ENCODE data around the gene CMAS.
"Not testable (repeated sequence)": the region's sequence is repeated elsewhere in the genome, so short reads cannot be mapped to it uniquely, and the experiment has no call there.

CMAS gene

DNA sequence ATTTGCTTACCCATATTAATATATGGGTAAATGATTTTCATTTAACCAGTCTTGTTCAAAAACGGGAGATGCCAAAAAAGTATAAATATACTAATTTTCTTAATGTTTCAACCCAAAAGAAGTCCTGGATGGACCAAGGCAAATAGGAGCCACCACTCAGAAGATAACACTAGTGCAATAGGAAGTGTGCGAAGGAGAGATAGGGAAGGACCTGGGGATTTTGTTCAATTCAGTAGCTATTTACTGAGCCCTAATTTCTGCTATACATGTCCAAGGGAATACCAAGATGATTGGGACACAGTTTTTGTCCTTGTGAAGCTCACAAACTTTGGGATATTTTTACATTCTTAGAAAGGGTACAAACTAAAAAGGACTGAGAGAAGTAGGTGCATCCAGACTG, 1.5 kb downstream of the CMAS start:
- no peak for DNase-seq (ENCODE audit: low read depth in 2 of 2)

DNA sequence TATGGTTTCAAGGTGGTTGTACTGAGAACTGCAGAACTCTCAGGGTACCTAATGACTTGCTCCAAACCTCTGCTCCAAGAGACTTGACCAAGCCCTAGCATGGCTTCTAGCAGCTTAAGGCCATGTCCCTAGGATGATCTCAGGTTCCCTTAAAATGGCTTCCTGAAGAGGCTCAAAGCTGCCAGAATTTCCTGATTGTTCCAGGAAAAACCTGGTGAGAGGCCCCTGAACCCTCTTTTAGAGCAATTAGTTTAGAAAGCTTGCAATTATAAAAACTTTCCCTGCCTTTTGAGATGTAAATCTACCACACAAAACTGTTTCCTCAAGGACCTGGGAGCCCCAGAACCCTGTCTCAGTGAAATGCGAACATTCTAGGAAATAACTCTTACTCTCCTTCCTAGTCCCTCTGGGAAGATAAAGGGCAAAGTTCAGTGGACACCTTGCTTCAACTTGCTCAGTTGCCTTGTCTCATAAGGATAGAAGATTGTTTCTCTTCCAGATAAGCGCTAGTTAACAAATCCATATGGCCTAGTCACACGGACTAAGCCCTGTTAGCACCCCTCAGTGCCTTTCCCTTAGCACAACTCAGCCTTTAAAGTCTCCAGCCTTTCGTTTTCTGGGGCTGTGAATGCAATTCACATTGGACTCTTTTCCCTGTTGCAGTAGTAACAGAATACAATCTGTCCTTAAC, 2.5 kb downstream of the CMAS start:
- no peak for DNase-seq (ENCODE audit: low read depth in 2 of 2)

DNA sequence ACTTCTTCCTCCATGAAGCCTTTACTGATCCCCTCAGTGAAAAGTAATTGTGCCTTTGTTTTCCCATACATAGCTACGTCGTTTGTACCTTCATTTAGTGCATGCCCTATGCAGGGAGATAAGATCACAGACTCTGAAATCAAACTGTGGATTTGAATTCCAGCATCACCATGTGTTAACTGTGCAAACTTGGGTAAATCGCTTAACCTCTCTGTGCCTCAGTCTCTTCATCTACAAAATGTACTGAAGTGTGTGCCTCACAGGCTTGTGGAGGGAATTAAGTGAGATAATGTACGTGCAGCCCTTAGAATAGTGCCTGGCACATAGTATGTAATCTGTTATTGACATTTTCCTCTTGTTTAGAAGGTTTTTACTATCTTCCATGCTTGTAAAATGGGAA, 4.1 kb downstream of the CMAS start:
- DNase-seq (ENCODE audit: low read depth in 2 of 2) = no peak

DNA sequence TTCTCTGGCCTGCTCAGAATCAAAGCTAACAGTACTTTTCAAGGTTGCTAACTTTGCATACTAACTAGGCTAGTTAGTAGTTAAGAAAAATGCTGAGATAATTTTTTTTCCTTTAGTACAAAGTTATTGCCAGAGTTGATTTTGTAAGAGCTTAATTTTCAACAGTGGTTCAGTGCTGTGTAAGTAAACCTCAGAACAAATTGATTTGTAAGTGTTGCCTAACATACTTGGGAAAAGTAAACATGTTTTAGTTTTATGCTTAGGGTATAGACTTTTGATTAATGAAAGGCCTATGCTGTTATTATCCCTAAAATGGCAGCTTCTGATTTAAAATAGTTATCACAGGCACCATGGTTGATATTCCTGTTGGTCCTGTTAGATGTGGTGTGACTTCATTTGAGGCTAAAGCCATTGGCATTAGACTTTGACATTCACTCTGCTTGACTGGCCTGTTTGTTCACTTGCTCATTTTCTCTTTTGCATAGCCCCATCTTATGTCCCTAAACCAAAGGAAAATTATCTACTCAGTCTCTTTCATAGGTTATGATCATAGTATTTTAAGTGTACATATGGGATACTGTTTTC, 5.2 kb downstream of the CMAS start:
- no peak for DNase-seq (ENCODE audit: low read depth in 2 of 2)

DNA sequence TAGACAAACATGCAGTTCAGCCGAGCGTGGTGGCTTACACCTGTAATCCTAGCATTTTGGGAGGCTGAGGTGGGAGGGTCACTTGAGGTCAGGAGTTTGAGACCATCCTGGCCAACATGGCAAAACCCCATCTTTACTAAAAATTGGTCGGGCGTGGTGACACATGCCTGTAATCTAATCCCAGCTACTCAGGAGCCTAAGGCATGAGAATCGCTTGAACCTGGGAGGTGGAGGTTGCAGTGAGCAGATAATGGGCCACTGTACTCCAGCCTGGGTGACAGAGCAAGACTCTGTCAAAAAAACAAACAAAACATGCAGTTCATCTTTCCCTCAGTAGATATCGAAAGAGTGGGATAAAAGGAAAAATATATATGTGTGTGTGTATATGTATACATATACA, 7.0 kb downstream of the CMAS start:
- DNase-seq (ENCODE audit: low read depth in 2 of 2) = not testable (repeated sequence)

DNA sequence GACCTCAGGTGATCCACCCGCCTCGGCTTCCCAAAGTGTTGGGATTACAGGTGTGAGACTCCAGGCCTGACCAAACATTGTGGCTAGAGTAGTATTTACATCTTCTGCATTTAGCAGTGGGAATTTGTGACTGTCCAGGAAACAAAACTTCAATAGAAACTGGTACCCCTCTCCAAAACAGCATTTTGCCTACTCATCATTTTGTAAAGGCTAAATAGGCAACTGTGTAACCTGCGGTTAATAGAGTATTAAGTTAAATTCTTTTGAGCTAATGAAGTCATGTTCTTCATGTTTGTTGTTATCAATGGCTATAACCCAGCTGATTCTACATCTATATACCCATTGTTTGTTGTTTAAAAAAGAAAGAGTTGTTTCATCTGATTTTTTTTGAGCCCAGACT, 8.1 kb downstream of the CMAS start:
- no peak for DNase-seq (ENCODE audit: low read depth in 2 of 2)

DNA sequence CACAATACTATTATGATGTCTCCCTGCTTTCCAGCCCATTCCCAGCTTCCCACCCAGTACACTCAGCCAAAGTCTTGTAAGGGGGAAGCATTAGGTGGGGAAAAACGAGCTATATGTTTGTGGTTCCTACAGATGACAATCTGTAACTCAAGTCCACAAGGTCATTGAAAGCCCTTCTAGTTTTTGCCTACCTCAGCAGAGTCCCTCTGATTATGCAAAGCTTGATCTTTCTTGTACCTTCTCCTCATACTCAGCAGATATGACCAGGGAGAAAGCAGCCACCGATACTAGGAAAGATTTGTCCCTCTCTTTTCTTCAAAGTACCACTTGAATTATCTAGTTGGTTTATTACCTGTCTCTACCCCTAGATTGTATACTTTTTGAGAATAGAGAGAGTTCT, 10.6 kb downstream of the CMAS start:
- DNase-seq (ENCODE audit: low read depth in 2 of 2) = no peak

DNA sequence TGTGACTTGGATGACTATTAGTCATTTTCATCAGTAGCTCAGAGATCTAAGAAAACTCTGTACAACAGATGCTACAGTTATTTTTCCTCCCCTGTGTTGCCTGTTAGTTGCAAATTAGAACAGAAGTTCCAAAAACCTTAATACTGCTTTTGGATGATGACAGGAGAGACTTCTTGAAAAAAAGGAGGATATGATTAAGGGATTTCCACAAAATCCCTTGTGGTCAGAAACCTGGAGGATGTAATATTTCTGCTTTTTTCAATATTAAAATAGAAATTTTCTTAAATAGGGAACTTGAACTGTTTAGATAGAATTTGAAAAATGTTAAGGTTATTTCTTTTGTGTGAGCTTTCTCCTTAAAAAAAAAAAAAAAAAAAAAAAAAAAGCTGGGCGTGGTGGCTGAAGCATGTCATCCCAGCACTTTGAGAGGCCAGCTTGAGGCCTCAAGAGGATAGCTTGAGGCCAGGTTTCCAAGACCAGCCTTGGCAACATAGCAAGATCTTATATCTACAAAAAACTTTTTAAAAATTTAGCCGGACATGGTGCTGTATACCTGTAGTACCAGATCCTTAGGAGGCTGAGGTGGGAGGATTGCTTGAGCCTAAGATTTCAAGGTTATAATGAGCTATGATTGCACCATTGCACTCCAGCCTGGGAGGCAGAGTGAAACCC, 14.1 kb downstream of the CMAS start:
- no peak for DNase-seq (ENCODE audit: low read depth in 2 of 2)

DNA sequence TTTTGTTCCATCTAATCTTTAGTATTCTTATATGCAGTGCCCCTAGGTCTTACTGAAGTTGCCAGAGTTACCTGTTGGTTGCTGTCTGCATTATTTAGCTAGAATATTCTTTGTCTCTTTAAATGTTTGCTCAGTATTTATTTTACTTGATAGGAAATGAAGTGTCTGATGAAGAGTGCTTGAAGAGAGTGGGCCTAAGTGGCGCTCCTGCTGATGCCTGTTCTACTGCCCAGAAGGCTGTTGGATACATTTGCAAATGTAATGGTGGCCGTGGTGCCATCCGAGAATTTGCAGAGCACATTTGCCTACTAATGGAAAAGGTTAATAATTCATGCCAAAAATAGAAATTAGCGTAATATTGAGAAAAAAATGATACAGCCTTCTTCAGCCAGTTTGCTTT, 18.9 kb downstream of the CMAS start:
- no peak for DNase-seq (ENCODE audit: low read depth in 2 of 2)

DNA sequence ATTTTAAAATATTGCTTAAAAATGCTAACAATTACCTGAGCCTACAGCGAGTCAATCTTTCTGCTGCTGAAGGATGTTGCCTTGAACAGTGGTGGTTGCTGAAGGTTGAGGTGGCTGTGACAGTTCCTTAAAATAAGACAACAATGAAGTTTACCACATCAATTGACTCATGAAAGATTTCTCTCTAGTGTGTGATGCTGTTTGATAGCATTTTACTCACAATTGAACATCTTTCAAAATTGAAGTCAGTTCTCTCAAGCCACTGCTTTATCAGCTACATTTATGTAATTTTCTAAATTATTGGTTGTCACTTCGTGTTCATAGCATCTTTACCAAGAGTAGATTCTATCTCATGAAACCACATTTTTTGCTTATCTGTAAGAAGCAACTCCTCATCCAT, 20.3 kb downstream of the CMAS start:
- DNase-seq (ENCODE audit: low read depth in 2 of 2) = no peak

DNA sequence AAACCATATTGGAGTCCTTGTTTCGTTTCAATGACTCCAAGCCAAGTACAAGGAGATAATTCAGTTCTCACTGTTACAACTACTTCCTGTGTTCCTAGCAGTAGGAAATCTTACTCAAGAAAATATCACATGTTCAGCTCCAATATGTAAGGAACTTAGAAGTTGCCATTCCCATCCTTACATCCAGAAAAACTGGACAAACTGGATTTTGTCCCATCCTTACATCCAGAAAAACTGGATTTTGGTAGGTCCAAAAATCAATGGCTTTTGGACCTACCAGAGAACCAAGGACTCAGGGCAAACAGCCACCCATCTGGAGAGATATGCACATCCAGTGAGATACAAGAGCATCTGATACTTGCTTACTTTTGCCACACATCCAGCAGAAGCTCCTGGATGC, 23.8 kb downstream of the CMAS start:
- DNase-seq (ENCODE audit: low read depth in 2 of 2) = no peak

DNA sequence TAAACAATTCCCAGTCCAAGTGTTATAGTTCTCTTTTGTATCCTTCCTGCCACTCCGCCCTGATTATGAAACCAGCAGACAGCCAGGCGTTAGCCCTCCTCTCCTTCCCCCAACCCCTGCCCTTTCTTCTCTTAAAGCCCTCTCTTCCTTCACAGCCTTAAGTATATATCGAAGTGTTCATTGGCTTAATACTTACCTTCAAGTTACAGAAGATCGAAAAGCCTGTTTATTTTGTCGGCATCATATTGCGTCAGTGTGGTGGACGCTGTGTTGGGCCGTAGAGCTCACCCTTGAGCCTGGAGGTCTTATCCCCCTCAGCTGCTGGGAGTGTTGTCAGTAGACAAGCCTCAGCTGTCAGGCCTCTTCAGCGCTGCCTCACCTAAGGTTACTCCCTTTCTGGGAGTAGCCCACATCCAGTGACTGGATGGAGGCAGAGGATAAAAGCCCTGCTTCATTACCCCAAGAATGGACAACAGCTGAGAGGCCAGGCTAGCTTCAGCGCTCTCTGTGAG, 36.2 kb downstream of the CMAS start:
- DNase-seq (ENCODE audit: low read depth in 2 of 2) = no peak

DNA sequence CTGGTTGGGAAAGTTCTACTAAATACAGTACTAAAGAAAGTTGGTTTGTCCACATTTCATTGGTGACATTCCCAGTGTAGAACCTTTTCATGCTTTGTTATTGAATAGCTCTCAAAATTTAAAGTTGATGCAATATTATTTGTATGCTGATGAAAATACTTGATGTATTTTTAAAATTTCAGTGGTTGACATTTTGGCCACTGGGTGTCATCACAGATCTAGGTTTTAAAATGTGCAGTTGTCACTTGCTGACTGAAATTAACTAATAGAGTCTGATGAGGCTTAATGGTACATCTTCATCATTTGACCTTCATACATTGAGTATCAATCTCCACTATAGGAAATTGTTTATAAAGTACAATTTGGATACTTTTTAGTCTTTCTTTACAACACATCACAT, 37.1 kb downstream of the CMAS start:
- DNase-seq (ENCODE audit: low read depth in 2 of 2) = peak in 1 of 2 donors; percentile 30

DNA sequence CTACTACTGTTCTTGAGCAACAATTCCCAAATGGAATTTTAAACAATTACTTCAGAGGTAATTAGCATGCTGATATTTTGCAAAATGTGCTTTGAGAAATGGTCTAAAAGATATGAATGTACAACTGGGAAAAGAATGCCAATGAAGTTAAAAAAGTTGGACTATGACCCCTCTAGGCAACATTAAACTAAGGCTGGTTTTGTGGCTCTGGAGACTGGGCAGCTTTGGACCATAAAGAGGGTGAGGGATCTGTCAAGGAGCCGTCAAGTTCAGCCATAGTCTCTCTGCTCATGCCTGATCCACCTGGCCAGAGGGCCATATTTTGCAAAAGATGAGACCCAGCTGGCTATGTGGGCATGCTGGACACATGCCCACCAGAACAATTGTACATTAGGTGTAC, 38.8 kb downstream of the CMAS start:
- DNase-seq (ENCODE audit: low read depth in 2 of 2) = no peak

DNA sequence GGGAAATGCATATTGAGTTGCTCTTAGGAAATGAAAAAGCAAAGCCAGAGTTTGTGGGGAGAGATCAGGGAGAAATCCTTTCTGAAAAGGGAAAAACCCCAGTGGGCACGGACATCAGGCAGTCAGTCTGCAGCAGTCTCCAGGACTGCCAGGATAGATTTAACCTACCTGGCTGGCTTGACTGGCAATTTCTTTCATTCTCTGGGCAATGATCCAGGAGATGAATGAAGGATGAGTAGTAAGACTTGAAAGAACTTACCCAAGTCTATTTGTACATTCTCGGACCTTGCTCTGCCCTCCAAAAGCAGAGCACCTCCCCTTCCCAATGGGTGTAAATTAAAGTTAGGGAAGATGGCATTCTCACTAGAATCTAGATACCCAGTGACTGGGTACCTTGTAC, 42.9 kb downstream of the CMAS start:
- DNase-seq (ENCODE audit: low read depth in 2 of 2) = no peak

DNA sequence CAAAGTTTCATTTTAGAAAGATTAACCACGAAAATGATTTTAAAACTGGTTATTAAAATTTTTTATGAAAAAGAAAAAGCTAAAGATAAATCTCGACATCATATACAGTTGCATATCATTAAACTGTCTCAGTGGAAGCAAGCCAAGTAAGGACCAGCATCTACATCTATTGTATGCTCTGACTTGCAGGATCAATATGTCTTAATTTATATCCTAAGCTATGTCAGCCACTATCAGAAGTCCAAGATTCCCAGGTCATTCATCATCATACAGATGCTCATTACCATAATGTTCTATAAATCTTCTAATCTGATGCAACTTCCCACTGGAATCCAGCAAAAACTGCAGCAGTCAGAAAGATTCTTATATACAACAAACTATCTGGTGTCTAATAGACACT, 43.5 kb downstream of the CMAS start:
- no peak for DNase-seq (ENCODE audit: low read depth in 2 of 2)

DNA sequence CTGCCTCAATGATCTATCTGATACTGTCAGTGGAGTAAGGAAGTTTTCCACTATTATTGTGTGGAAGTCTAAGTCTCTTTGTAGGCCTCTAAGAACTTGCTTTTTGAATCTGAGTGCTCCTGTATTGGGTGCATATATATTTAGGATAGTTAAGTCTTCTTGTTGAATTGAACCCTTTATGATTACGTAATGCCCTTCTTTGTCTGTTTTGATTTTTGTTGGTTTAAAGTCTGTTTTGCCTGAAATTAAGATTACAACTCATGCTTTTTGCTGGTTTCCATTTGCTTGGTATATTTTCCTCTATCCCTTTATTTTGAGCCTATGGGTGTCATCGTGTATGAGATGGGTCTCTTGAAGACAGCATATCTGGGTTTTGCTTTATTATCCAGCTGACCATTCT, 53.0 kb downstream of the CMAS start:
- DNase-seq (ENCODE audit: low read depth in 2 of 2) = not testable (repeated sequence)

DNA sequence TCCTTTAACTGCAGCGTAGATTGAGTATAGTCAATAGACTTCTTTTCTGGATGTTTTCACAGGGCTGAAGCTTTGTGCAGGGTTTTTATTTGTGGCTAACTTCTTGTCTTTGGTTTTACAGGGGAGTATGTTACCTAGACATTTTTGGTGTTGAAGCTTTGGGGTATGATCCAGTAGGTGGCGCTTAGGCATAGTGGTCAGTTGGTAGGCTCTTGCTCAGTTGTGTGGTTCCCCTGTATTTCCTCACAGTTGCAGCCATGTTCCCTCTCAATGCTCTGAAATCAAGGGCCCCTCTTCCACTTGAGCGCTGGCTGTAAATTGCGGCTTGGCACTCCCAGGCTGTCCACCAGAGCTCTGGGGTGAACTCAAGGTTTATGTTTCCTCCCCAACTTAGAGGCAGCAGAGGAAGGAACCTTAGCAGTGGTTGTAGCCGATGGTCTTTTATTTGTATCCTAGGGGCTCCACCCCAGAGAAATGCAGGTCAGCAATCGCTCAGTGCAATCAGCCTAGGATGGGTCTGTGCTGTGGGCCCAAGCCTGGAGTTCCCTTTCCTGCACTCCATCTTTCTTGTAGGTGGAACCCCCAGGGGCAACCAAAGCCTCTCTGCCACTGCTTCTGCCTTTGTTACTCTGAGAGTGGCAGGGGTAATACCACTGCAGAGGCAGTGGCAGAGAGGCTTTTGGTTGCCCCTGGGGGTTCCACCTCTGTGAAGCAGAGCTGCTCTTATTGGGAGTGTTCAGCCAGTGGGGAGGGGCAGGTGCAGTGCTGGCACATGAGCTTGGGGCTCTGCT, 55.1 kb downstream of the CMAS start:
- DNase-seq (ENCODE audit: low read depth in 2 of 2) = peak in 1 of 2 donors; percentile 20

DNA sequence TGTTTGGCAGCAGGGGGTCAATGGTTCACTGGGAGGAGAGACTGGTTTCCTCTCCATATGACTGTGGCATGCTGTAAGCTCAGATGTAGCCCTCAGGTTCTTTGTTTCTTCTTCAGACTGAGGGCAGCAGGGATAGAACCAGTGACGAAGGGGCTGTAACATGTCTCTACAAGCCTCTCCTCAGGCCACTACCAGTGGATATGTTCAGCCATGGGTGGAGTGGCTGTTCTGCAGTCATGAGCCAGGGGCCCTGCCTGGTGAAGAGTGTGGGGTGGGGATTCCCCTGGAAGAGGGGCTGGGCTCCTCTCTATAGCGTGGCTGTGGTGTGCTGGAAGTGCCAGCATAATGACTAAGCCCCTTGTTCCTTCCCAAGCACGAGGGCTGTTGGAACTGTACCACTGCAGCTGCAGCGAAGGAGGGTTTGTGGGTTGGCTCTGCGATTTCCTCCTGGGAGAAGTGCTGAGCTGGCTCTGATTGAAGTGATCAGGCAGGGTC, 55.8 kb downstream of the CMAS start:
- DNase-seq (ENCODE audit: low read depth in 2 of 2) = no peak

DNA sequence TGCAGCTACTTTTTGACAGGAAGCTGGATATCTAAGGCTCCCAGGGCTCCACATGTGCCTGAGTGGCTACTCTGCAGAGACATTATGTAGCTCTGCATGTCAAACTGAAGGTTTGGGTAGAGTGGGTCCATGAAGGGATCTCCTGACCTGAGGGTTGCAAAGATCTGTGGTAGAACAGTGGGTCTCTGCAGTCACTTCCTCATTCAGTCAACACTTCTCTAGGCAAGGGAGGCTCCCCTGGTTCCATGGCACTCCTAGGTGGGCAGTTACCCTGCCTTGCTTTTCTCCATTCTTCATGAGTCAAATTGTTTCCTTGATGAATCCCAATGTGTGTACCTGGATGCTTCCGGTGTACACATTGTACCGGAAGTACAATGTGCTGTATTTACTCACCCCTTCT, 57.4 kb downstream of the CMAS start:
- no peak for DNase-seq (ENCODE audit: low read depth in 2 of 2)

DNA sequence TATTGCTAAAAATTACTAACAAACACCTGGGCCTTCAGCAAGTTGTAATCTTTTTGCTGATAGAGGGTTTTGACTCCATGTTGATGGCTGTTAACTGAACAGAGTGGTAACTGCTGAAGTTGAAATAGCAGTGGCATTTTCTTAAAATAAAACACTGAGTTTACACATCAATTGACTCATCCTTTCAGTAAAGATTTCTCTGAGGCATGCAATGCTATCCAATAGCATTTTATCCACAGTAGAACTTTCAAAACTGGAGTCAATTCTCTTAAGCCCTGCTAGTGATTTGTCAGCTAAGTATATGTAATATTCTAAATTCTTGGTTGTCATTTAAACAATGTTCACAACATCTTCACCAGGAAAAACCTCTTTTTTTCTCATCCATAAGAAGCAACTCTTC, 59.5 kb downstream of the CMAS start:
- no peak for DNase-seq (ENCODE audit: low read depth in 2 of 2)

DNA sequence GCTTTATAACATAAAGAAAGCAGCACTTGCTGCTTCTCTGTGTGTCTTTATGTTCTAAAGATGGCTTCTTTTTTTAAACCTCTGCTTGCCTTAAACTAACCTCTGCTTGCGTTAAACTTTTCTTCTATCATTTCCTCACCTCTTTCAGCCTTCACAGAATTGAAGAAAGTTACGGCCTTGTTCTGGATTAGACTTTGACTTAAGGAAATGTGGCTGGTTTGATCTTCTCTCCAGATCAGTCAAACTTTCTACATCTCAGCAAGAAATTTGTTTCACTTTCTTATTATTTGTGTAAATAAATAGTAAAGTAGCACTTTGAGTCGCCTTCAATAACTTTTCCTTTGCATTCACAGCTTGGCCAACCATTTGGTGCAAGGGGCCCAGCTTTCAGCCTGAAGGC, 64.2 kb downstream of the CMAS start:
- no peak for DNase-seq (ENCODE audit: low read depth in 2 of 2)

Data from stimulated activated CD4-positive, alpha-beta T cell treated with anti-CD3 and anti-CD28 coated beads, Interleukin-1b, Interleukin-23, amount 100 ng/mL, for 4 hours (primary cell).